H1 (cell line): ENCODE measurements around the gene NOG.

Source experiments
- BCL11A ChIP-seq, 2 experiments: IDR thresholded peaks; one replicate each; pipeline ENCODE4 v1.6.1; 2011; ENCODE audit warnings: low read depth in 2 of 2, low read length in 2 of 2, mild to moderate bottlenecking in 2 of 2
- CHD1 ChIP-seq: IDR thresholded peaks from 2 replicates; pipeline ENCODE4 v1.6.1; 2012; ENCODE audit warnings: low read depth, low read length, improper control_type of control experiment
- CHD2 ChIP-seq: IDR thresholded peaks from 2 replicates; pipeline ENCODE4 v1.6.1; 2012; ENCODE audit warnings: low read length, improper control_type of control experiment
- CREB1 ChIP-seq: IDR thresholded peaks from 2 replicates; pipeline ENCODE4 v1.6.1; 2012; ENCODE audit warnings: inconsistent platforms
- CTCF ChIP-seq, 3 experiments: IDR thresholded peaks; 1 replicate in 2 of 3; 2 replicates in 1 of 3; pipeline versions ENCODE4 v1.5.1 to v1.6.1; 2011; ENCODE audit warnings: low read length in 3 of 3, mild to moderate bottlenecking in 3 of 3, inconsistent platforms in 2 of 3, low read depth in 1 of 3, moderate library complexity in 1 of 3; ENCODE audit not compliant: insufficient read depth in 1 of 3; ENCODE audit errors: control extremely low read depth in 1 of 3
- EP300 ChIP-seq, 2 experiments: IDR thresholded peaks; 1 replicate in 1 of 2; 2 replicates in 1 of 2; pipeline ENCODE4 v1.6.1; 2011 to 2012; ENCODE audit warnings: low read depth in 2 of 2, low read length in 2 of 2, mild to moderate bottlenecking in 2 of 2, borderline replicate concordance in 1 of 2, inconsistent platforms in 1 of 2, moderate library complexity in 1 of 2
- MAFK ChIP-seq: IDR thresholded peaks from 2 replicates; pipeline ENCODE4 v1.6.1; 2012; ENCODE audit warnings: low read depth, mild to moderate bottlenecking, improper control_type of control experiment, low read length
- POLR2A ChIP-seq, 2 experiments: IDR thresholded peaks; 1 replicate in 1 of 2; 2 replicates in 1 of 2; pipeline ENCODE4 v1.6.1; 2011; ENCODE audit warnings: low read depth in 2 of 2, low read length in 2 of 2, mild to moderate bottlenecking in 2 of 2; ENCODE audit errors: control extremely low read depth in 1 of 2
- RAD21 ChIP-seq, 2 experiments: IDR thresholded peaks in 1 of 2; conservative IDR thresholded peaks in 1 of 2; 2 replicates each; pipeline ENCODE4 v1.6.1; 2011; ENCODE audit warnings: low read depth in 2 of 2, low read length in 2 of 2, improper control_type of control experiment in 1 of 2, inconsistent platforms in 1 of 2, mild to moderate bottlenecking in 1 of 2, moderate library complexity in 1 of 2
- RFX5 ChIP-seq: IDR thresholded peaks from 2 replicates; pipeline ENCODE4 v1.6.1; 2011; ENCODE audit warnings: low read depth, low read length, improper control_type of control experiment, borderline replicate concordance
- TCF12 ChIP-seq: IDR thresholded peaks from 2 replicates; pipeline ENCODE4 v1.6.1; 2011; ENCODE audit warnings: low read depth, mild to moderate bottlenecking, low read length
- USF2 ChIP-seq: IDR thresholded peaks from 2 replicates; pipeline ENCODE4 v1.6.1; 2011; ENCODE audit warnings: low read length, improper control_type of control experiment
- YY1 ChIP-seq: IDR thresholded peaks from 2 replicates; pipeline ENCODE4 v1.6.1; 2011; ENCODE audit warnings: low read depth, mild to moderate bottlenecking, low read length
- ZNF274 ChIP-seq: IDR thresholded peaks from 2 replicates; pipeline ENCODE4 v1.7.0; 2012; ENCODE audit warnings: low read length, borderline replicate concordance; ENCODE audit errors: extremely low read depth

- TF ChIP-seq CTCF (IDR thresholded peaks at IDR 0.05; ENCODE audit: control extremely low read depth in 1 of 3, insufficient read depth in 1 of 3, low read depth in 1 of 3, low read length in 3 of 3), result no peak
- TF ChIP-seq BCL11A (IDR thresholded peaks at IDR 0.05; ENCODE audit: low read depth in 2 of 2, low read length in 2 of 2), result no peak
- no peak for TF ChIP-seq CREB1
- no peak for TF ChIP-seq ZNF274
- TF ChIP-seq TCF12, result no peak
- no peak for TF ChIP-seq CHD2
- TF ChIP-seq CHD1, result no peak
- TF ChIP-seq POLR2A (IDR thresholded peaks at IDR 0.05; ENCODE audit: control extremely low read depth in 1 of 2, low read depth in 2 of 2, low read length in 2 of 2), result no peak
- no peak for TF ChIP-seq USF2
- no peak for TF ChIP-seq EP300 (IDR thresholded peaks at IDR 0.05; ENCODE audit: borderline replicate concordance in 1 of 2, low read depth in 2 of 2, low read length in 2 of 2)
- no peak for TF ChIP-seq RFX5
- TF ChIP-seq YY1, result no peak
- no peak for TF ChIP-seq RAD21 (IDR thresholded peaks at IDR 0.05 in 1 of 2, conservative IDR thresholded peaks at IDR 0.05 in 1 of 2; ENCODE audit: low read depth in 2 of 2, low read length in 2 of 2)
- TF ChIP-seq MAFK, result no peak
These were observed 47.6 kb upstream of the NOG start for GRCh38 chr17:56545930-56546329.
